ENCODE measurements around the gene LOX.
"Not testable (repeated sequence)": the region's sequence is repeated elsewhere in the genome, so short reads cannot be mapped to it uniquely, and the experiment has no call there.

The LOX gene

DNA sequence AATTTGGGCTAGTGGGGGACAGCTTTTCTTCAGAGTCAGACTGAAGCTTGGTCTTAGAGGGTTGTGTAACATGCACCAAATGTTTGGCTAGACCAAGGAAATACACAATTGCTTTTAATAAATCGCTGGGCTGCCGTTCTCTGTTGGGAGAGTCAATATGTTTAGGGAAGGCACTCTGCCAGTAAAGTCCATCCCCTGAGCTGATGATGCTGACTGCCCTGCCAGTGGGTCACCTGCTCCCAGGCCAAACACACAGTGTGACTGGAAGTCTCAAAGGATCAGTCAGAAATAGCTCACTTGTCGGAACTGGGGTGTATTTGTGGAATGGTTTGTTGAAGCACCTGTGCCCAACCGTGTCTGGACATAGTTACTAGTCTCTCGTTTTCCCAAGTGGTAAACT lies 33.4 kb upstream of the LOX start:
- Mint-ChIP-seq H3K4me3 (no peak overlapping the region), H3K9me3 (no peaks in the 10 kb centered on the region), H3K36me3 (no peaks in the 10 kb centered on the region), H3K27ac (no peak overlapping the region), H3K4me1 (no peaks in the 10 kb centered on the region), H3K27me3 (peaks cover 3% of the 10 kb centered on the region)
- DNase-seq (ENCODE audit: low spot score in 2 of 2) = no peak
- no peak for ATAC-seq (ENCODE audit: low read depth)

DNA sequence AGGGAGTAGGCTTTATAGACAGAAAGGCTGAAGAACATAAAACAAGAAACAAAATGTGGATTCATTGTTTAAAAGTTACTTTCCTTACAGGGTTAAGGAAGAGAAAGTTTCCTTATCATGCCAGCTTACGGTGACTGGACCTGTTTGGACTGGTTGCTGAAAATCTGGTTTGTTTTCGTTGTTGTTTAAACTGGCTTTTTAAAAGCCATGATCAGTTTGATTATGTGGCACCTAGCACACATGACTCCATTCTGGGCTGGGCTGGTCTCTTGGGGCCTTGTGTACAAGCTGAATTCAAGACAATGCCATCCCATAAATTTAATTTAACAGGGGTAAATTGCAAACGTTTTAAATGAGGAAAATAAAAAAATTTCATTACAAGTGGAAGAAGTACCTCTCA lies 32.9 kb upstream of the LOX start:
- Mint-ChIP-seq H3K4me3 (no peak overlapping the region), H3K27ac (no peak overlapping the region), H3K9me3 (no peaks in the 10 kb centered on the region), H3K27me3 (peaks cover 3% of the 10 kb centered on the region), H3K36me3 (no peaks in the 10 kb centered on the region), H3K4me1 (no peaks in the 10 kb centered on the region)
- DNase-seq (ENCODE audit: low spot score in 2 of 2) (no peak), ATAC-seq (ENCODE audit: low read depth) (no peak)

DNA sequence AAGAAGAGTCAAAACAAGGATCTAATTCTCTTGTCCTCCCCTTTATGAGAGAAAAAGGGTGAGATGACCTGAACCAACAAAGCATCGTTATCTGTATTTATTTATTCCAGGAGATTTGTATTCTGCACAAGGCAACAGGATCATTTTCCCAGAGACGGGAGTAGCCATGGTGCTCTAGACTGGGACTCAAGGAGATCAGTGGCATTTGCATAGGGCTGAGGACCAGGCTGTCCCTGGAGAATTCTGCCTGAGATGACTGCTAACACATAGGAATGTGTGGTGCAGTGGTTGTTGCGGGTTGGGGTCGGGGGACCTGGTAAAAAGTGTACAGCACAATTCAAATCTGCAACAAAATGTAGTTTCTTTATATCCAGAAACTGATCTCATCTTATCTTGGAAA lies 29.0 kb upstream of the LOX start:
- no peak overlapping the region for H3K27ac Mint-ChIP-seq
- H3K4me3 Mint-ChIP-seq = no peak overlapping the region
- no peaks in the 10 kb centered on the region for H3K4me1 Mint-ChIP-seq
- no peak for DNase-seq (ENCODE audit: low spot score in 2 of 2)
- peaks cover 3% of the 10 kb centered on the region for H3K27me3 Mint-ChIP-seq
- H3K36me3 Mint-ChIP-seq = no peaks in the 10 kb centered on the region
- H3K9me3 Mint-ChIP-seq = no peaks in the 10 kb centered on the region
- ATAC-seq (ENCODE audit: low read depth) = no peak

DNA sequence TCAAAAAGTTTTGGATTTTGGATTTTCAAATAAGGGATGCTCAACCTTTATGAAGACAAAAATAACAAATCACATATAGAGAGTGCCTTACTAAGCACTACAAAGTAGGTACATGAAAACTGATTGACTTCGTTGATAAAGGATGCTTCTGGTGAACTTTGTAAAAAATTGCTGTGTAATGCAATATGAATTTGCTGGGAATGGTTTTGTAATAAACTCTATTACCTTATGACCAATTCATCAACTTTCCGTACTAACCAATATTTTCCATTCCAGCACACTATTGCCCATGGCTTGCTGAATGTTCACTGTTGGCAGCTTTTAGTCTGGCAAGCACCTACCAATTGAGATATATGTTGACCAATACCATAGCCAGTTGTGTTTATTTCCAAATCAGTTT lies 27.9 kb upstream of the LOX start:
- Mint-ChIP-seq H3K27me3 (peaks cover 4% of the 10 kb centered on the region), H3K4me1 (no peaks in the 10 kb centered on the region), H3K27ac (no peak overlapping the region), H3K9me3 (no peaks in the 10 kb centered on the region), H3K36me3 (no peaks in the 10 kb centered on the region), H3K4me3 (no peak overlapping the region)
- ATAC-seq (ENCODE audit: low read depth) = no peak
- no peak for DNase-seq (ENCODE audit: low spot score in 2 of 2)

DNA sequence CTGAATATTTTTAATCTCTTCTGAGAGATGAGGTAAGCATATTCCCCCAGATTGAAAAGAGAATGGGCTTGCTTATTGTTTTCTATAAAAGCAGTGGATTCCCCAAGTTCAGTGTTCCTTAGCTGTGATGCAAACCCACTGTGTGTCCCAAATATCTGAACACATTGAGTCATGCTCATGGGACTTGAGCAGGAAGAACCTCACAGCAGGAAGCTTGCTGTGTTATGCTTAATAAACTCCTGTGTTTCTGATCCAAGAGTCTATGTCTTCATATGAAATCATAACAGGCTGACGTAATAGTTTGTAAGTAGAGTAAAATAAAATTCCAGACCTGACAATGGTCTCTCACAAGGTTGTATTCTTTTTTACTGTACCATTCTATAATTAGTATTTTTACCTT lies 24.8 kb upstream of the LOX start:
- DNase-seq (ENCODE audit: low spot score in 2 of 2) = no peak
- no peak overlapping the region for H3K27ac Mint-ChIP-seq
- H3K27me3 Mint-ChIP-seq = peaks cover 5% of the 10 kb centered on the region
- no peak for ATAC-seq (ENCODE audit: low read depth)
- no peaks in the 10 kb centered on the region for H3K9me3 Mint-ChIP-seq
- H3K4me1 Mint-ChIP-seq = no peaks in the 10 kb centered on the region
- H3K36me3 Mint-ChIP-seq = no peaks in the 10 kb centered on the region
- no peak overlapping the region for H3K4me3 Mint-ChIP-seq

DNA sequence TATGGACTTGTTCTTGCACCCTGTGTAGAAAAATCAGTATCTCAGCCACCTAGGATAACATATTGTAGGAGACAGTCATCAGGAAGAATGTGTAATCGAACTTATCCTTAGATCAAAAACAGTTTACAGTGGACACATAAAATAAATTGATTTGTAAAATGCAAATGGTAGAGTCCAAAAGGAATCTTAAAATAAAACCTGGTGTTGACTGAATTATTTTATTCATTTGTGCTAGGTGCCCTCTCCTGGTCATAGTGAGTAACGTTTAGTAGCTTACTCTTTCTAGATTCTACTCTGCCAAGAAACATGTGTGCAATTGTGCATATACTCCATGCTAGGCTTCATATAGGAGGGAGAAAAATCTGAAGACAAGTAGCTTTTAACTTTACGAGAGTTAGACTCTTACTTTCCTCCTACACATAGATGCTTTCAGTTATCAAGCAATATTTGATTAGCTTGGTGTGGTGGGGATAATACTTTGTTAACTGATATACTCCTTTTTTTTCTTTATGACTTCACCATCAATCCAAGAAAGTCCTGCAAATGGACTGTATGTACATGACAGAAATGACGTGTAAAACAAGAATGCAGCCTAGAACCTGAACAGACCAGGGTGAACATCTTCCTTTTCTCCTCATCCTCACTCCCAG lies 23.7 kb upstream of the LOX start:
- ATAC-seq (ENCODE audit: low read depth) (no peak), DNase-seq (ENCODE audit: low spot score in 2 of 2) (no peak)
- no peaks in the 10 kb centered on the region for H3K36me3 Mint-ChIP-seq
- no peaks in the 10 kb centered on the region for H3K9me3 Mint-ChIP-seq
- no peaks in the 10 kb centered on the region for H3K4me1 Mint-ChIP-seq
- H3K4me3 Mint-ChIP-seq = no peak overlapping the region
- no peak overlapping the region for H3K27ac Mint-ChIP-seq
- H3K27me3 Mint-ChIP-seq = peaks cover 3% of the 10 kb centered on the region

DNA sequence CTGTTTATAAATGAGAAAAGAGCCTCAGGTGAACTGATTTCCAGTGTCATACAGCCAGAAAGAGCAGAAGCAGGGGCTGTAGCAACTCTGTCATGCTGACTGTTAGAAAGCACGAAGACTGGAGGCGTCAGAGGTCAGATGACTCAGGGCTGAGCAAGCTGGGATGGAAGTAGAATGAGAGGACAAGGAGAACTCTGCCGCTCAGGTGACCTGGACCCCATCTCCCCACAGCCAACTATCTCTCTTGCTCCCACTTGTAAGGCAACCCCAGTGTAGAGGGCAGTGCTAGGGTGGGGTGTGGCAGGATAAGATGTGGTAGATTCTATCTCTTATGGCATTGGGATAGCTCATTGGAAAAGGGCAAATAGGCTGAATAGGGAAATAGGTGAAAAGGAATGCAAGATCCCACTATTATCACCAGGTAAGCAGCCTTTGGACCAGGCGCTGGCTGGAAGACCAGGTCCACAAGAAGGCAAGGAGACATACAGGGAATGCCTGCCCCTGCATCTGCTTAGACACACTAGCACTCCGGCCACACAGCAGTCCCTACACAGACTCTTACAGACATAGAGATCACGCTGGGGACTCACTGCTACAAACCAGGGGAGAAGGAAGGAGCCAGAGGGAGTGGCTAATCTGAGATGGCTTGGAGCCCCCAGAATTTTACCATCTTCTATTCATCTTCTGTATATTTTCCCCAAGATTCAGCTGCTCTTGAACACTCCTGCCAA lies 21.2 kb upstream of the LOX start:
- Mint-ChIP-seq H3K27ac (no peak overlapping the region), H3K27me3 (peaks cover 3% of the 10 kb centered on the region), H3K9me3 (no peaks in the 10 kb centered on the region), H3K4me1 (no peaks in the 10 kb centered on the region), H3K4me3 (no peak overlapping the region), H3K36me3 (no peaks in the 10 kb centered on the region)
- DNase-seq (ENCODE audit: low spot score in 2 of 2) (no peak), ATAC-seq (ENCODE audit: low read depth) (no peak)

DNA sequence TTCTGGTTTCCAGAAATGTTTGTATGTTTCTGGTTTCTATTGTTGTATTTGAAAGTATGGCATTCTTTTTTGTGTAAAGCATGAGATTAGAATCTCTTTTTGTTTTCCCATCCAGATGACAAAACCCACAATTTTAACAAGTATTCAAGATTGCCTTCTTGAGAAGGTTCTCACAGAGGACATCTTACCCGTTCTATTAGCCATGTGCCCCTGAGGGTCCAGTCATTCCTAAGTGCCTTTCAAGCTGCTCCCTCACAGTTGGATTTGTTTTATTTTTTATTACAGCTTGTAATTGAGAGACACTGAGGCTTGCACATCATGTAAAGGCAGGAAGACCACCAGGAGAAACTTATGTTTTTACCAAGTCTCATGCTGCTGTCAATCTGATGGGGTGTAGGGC lies 19.3 kb upstream of the LOX start:
- ATAC-seq (ENCODE audit: low read depth) (no peak), DNase-seq (ENCODE audit: low spot score in 2 of 2) (no peak)
- Mint-ChIP-seq H3K27me3 (peaks cover 3% of the 10 kb centered on the region), H3K4me1 (no peaks in the 10 kb centered on the region), H3K4me3 (no peak overlapping the region), H3K9me3 (no peaks in the 10 kb centered on the region), H3K36me3 (no peaks in the 10 kb centered on the region), H3K27ac (no peak overlapping the region)

DNA sequence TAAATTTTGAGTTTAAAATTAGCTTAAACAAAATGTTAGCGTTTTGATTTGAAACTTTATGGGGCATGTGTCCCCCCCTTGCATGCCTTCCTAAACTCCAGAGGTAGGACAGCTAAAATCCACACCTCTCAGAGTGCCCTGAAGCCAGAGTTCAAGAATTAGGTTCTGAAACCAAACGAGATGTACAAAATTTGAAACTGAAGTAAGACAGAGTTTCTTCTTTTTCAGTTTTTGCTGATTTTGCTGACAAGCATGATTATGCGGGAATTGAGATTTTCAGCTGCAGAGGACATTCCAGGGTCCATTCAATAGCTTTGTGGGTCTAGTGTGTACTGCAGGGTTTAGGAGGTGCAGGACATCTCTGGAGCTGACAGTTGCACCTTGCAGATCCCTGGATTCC lies 17.1 kb upstream of the LOX start:
- Mint-ChIP-seq H3K27me3 (peaks cover 1% of the 10 kb centered on the region), H3K36me3 (no peaks in the 10 kb centered on the region), H3K27ac (no peak overlapping the region), H3K4me1 (no peaks in the 10 kb centered on the region), H3K4me3 (no peak overlapping the region), H3K9me3 (no peaks in the 10 kb centered on the region)
- no peak for DNase-seq (ENCODE audit: low spot score in 2 of 2)
- no peak for ATAC-seq (ENCODE audit: low read depth)

DNA sequence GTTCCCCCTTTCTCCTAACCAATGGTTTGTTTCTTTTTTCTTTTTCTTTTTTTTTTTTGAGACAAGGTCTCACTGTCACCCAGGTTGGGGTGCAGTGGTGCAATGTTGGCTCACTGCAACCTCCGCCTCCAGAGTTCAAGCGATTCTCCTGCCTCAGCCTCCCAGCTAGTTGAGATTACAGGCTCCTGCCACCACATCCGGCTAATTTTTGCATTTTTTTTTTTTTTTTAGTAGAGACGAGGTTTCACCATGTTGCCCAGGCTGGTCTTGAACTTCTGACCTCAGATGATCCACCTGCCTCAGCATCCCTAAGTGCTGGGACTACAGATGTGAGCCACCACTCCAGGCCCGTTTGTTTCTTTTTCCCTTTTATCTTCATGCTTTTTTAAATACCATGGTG lies 16.2 kb upstream of the LOX start:
- H3K4me1 Mint-ChIP-seq; H3K4me3 Mint-ChIP-seq; ATAC-seq (ENCODE audit: low read depth); H3K36me3 Mint-ChIP-seq; H3K27me3 Mint-ChIP-seq; DNase-seq (ENCODE audit: low spot score in 2 of 2); H3K9me3 Mint-ChIP-seq; H3K27ac Mint-ChIP-seq: not testable (repeated sequence)

DNA sequence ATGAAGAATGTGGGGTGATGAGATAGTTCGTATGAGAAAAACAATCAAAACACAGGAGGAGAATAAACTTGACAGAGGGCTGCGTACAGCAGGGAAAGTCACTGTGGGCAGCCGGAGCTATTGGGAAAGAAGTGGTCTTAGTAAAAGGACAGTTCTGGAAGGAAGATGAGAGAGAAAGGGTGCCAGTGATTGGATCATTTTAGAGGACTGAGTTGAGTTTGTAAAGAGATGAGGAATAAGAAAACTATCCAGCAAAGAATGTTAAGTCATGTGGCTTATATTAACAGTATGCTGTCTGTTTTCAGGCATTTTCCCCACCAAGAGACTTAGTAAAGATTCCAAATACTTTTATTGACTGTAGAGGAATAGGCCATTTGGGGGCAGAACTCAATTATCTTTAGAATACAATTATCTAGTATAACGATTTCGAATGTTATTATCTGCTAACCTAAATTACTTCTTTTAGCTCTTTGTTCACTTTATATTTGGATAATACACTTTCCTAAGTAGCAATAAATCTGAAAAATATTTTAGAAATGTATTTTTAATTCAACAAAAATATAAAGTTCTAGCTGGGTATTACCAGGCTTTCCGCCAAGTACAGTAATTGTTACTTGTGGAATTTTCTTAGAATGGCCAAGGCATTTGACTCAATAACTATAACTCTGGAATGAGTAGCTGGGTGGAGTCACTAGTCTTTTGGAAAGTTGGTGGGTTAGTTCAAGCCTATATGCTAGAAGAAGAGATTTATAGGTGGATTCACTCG lies 15.5 kb upstream of the LOX start:
- H3K27ac Mint-ChIP-seq = no peak overlapping the region

DNA sequence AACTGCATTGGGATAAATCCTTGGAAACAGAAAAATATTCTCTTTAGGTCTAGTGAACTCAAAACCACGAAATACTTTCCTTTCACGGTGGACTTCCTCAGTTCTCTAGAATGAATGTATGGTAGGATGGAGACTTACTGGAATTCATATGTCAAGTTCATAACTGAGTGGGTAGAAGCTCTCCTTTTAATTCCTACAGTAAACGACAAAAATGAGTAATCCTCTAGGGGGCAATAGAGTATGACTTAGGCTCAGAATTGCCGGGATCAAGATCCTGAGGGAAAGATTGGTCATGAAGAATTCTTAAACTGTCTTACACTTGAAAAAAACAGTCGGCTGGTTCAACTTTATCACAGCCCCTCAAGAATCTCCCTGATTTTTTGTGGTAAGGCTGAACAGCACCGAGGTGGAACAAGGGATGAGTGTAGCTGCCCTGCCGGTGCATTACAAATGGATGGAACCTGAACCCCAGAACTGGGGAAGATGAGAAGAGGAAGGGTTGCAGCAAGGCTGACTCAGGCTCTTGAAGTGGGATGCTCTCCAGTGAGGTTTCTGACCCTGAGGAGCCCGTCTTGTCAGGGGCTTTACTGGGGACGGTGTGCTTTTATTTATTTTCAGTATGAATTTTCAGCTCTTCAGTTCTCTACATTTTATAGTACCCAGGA lies 14.0 kb upstream of the LOX start:
- Mint-ChIP-seq H3K27me3 (peaks cover 4% of the 10 kb centered on the region), H3K9me3 (no peaks in the 10 kb centered on the region), H3K4me1 (no peaks in the 10 kb centered on the region), H3K4me3 (no peak overlapping the region), H3K36me3 (no peaks in the 10 kb centered on the region), H3K27ac (no peak overlapping the region)
- no peak for ATAC-seq (ENCODE audit: low read depth)
- no peak for DNase-seq (ENCODE audit: low spot score in 2 of 2)

More for the DNA sequence above, 15.5 kb upstream of the LOX start:
- H3K36me3 Mint-ChIP-seq = no peaks in the 10 kb centered on the region
- H3K4me1 Mint-ChIP-seq = no peaks in the 10 kb centered on the region
- peaks cover 3% of the 10 kb centered on the region for H3K27me3 Mint-ChIP-seq
- ATAC-seq (ENCODE audit: low read depth) = no peak
- H3K9me3 Mint-ChIP-seq = no peaks in the 10 kb centered on the region
- DNase-seq (ENCODE audit: low spot score in 2 of 2) = no peak
- no peak overlapping the region for H3K4me3 Mint-ChIP-seq

DNA sequence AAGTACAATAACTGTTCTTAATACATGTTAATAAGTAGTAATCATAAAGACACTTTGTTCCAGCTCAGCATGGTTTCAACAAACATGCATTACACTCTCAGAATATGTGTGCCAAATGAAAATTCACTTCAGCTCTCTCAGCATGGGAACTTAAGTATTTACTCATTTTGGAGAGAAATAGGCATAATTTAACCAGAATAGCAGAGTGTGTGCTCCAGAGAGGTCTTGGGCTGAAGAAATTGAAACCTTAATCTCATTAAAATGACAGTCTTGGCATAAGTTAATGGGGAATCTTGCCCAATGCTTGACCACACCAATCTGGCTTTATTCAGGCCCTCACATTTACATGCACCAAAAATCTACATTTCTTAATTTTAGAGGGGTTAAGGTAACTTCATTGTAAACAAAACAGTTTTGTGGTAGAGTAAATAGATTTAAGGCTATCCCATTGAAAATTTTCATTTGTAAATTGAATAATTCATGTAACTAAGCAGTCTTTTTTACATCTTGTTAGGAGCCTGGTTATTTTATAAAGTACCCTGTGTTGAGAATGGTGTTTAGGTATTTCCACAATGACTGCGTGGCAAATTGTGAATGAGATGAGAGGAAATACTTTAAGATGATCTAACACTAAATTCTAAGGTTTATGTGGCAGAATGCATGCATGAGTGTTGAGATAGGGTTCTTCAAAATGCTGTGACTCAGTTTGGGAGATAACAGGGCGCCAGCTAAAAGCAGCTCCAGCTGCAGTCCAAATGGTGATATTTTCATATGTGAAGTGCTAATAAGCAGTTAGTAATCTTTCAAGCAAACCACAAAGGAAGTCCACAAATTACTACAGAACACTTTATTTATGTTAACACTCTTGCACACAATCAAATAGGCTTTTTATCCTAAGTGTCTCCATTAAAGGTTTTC lies 11.3 kb upstream of the LOX start:
- H3K9me3 Mint-ChIP-seq = no peaks in the 10 kb centered on the region
- ATAC-seq (ENCODE audit: low read depth) = no peak
- H3K27ac Mint-ChIP-seq = no peak overlapping the region
- H3K36me3 Mint-ChIP-seq = no peaks in the 10 kb centered on the region
- DNase-seq (ENCODE audit: low spot score in 2 of 2) = no peak
- peaks cover 4% of the 10 kb centered on the region for H3K27me3 Mint-ChIP-seq
- no peaks in the 10 kb centered on the region for H3K4me1 Mint-ChIP-seq
- H3K4me3 Mint-ChIP-seq = no peak overlapping the region

Data from memory B cell (primary cell).